ENCODE results near the gene PFKFB3. TPM values are rescaled to one million over a fixed set of nuclear protein-coding genes. Genes with fewer than 3 reads are reported as not detected.

Gene PFKFB3
- total and polyA plus RNA-seq, 2 of the 13 experiments (the other 11 are each of a cell fraction or from before 2014, with no cell fraction given), result 1.2 to 13.3 TPM

DNA sequence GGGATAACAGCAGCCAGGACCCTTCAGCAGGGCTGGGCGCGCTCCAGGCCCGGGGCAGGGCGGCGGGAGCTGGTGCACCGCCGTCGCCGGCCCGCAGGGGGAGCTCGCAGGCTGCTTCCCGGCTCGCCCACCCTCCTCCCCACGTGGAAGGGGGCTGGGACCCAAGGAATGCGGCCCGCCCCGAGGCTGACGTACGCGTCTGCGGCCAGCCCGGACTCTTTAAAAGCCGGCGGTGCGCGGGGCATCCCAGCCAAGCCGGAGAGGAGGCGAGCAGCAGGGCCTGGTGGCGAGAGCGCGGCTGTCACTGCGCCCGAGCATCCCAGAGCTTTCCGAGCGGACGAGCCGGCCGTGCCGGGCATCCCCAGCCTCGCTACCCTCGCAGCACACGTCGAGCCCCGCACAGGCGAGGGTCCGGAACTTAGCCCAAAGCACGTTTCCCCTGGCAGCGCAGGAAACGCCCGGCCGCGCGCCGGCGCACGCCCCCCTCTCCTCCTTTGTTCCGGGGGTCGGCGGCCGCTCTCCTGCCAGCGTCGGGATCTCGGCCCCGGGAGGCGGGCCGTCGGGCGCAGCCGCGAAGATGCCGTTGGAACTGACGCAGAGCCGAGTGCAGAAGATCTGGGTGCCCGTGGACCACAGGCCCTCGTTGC is at the start of gene PFKFB3 (continued):
- TF ChIP-seq FOXM1 (CRISPR knock-in tag; IDR thresholded peaks at IDR 0.05) (no peak), SAP130 (CRISPR knock-in tag; IDR thresholded peaks at IDR 0.05; ENCODE audit: low read depth) (peak; percentile 94), ZMYM2 (CRISPR knock-in tag; IDR thresholded peaks at IDR 0.05) (no peak), DRAP1 (CRISPR knock-in tag; IDR thresholded peaks at IDR 0.05) (peak; percentile 99), KLF16 (CRISPR knock-in tag; IDR thresholded peaks at IDR 0.05) (peak in 1 of 2 experiments; percentile 80; a peak in 2 of 4 replicates), BORCS8-MEF2B (CRISPR knock-in tag; IDR thresholded peaks at IDR 0.05) (peak; percentile 93), EP300 (IDR thresholded peaks at IDR 0.05; ENCODE audit: low read depth in 2 of 2, low read length in 2 of 2) (no peak; a peak in 1 of 4 replicates), EP300 (CRISPR knock-in tag; IDR thresholded peaks at IDR 0.05; ENCODE audit: borderline replicate concordance) (peak; percentile 26; the same call in 1 of the 2 replicates), ISX (CRISPR knock-in tag; conservative IDR thresholded peaks at IDR 0.05) (no peak; the same call in 1 of the 2 replicates), HOXA3 (CRISPR knock-in tag; IDR thresholded peaks at IDR 0.05) (peak; percentile 71), PRDM4 (CRISPR knock-in tag; IDR thresholded peaks at IDR 0.05; ENCODE audit: borderline replicate concordance) (0 out of 2 replicates have a peak, but pooled peaks have one; percentile 62), BRF2 (CRISPR knock-in tag; IDR thresholded peaks at IDR 0.05) (peak; percentile 72; the same call in 1 of the 2 replicates), ZNF773 (CRISPR knock-in tag; IDR thresholded peaks at IDR 0.05; ENCODE audit: borderline replicate concordance) (no peak)
